Endothelial cell (in vitro differentiated cells): ENCODE measurements around the gene PTPN14. TPM values are rescaled to one million over a fixed set of nuclear protein-coding genes. Genes with fewer than 3 reads are reported as not detected.

Experiments
- DNase-seq: peaks from one replicate; pipeline ENCODE4 v3.0.0; 2021; ENCODE audit warnings: low spot score
- H3K27ac Mint-ChIP-seq: one replicate; pipeline ENCODE4 v1.8.0; 2021; ENCODE audit warnings: mixed read lengths, inconsistent platforms; ENCODE audit not compliant: unreplicated experiment
- H3K27me3 Mint-ChIP-seq: one replicate; pipeline ENCODE4 v1.8.0; 2021; ENCODE audit warnings: mild to moderate bottlenecking, moderate library complexity, mixed read lengths, inconsistent platforms; ENCODE audit not compliant: unreplicated experiment
- H3K36me3 Mint-ChIP-seq: one replicate; pipeline ENCODE4 v1.8.0; 2021; ENCODE audit warnings: mild to moderate bottlenecking, low read depth, mixed read lengths, inconsistent platforms; ENCODE audit not compliant: unreplicated experiment
- H3K4me1 Mint-ChIP-seq: one replicate; pipeline ENCODE4 v1.8.0; 2021; ENCODE audit warnings: mild to moderate bottlenecking, mixed read lengths, inconsistent platforms; ENCODE audit not compliant: unreplicated experiment
- H3K4me3 Mint-ChIP-seq: one replicate; pipeline ENCODE4 v1.8.0; 2021; ENCODE audit warnings: mild to moderate bottlenecking, mixed read lengths, inconsistent platforms; ENCODE audit not compliant: unreplicated experiment
- H3K9me3 Mint-ChIP-seq: one replicate; pipeline ENCODE4 v1.8.0; 2021; ENCODE audit warnings: mixed read lengths, inconsistent platforms; ENCODE audit not compliant: unreplicated experiment
- CTCF ChIP-seq: fragments of 200-600 bp; sonication (generic); IDR thresholded peaks from one replicate; pipeline ENCODE4 v1.5.0; 2021; ENCODE audit warnings: antibody characterized with exemption; ENCODE audit not compliant: unreplicated experiment
- total RNA-seq: library from RNA; stranded (reverse); fragmentation: NEBNext Ultra II Directional; extraction: Animal tissue kit (Norgen Biotek cat#: 25700); gene quantifications from one replicate; pipeline ENCODE4 v1.2.1, GENCODE V29; 2021; ENCODE audit not compliant: unreplicated experiment

PTPN14 gene
- total RNA-seq, 1 donor from 2014 or later = 46.3 TPM

GRCh38 chr1:214432245-214432644 is 119.2 kb downstream of the PTPN14 start:
- Mint-ChIP-seq H3K4me1 (peaks cover 25% of the 10 kb centered on the region), H3K36me3 (no peaks in the 10 kb centered on the region), H3K27me3 (no peaks in the 10 kb centered on the region), H3K9me3 (no peaks in the 10 kb centered on the region), H3K4me3 (no peak overlapping the region), H3K27ac (no peak overlapping the region)
- no peak for TF ChIP-seq CTCF
- no peak for DNase-seq

GRCh38 chr1:214429951-214430770 is 121.2 kb downstream of the PTPN14 start:
- TF ChIP-seq CTCF = no peak
- H3K4me3 Mint-ChIP-seq = no peak overlapping the region
- H3K4me1 Mint-ChIP-seq = peaks cover 25% of the 10 kb centered on the region
- no peaks in the 10 kb centered on the region for H3K36me3 Mint-ChIP-seq
- H3K27ac Mint-ChIP-seq = no peak overlapping the region
- no peak for DNase-seq
- no peaks in the 10 kb centered on the region for H3K9me3 Mint-ChIP-seq
- no peaks in the 10 kb centered on the region for H3K27me3 Mint-ChIP-seq

- no peak overlapping the region for H3K4me3 Mint-ChIP-seq
- no peak for TF ChIP-seq CTCF
- no peaks in the 10 kb centered on the region for H3K27me3 Mint-ChIP-seq
- no peak for DNase-seq
- H3K4me1 Mint-ChIP-seq = peaks cover 34% of the 10 kb centered on the region
- no peaks in the 10 kb centered on the region for H3K36me3 Mint-ChIP-seq
- H3K27ac Mint-ChIP-seq = peak overlapping the region; percentile 76
- no peaks in the 10 kb centered on the region for H3K9me3 Mint-ChIP-seq
Observed at GRCh38 chr1:214427871-214428277, 123.5 kb downstream of the PTPN14 start.

- Mint-ChIP-seq H3K27me3 (no peaks in the 10 kb centered on the region), H3K4me3 (no peak overlapping the region), H3K27ac (no peak overlapping the region), H3K36me3 (peaks cover 8% of the 10 kb centered on the region), H3K9me3 (no peaks in the 10 kb centered on the region), H3K4me1 (peaks cover 44% of the 10 kb centered on the region)
- no peak for DNase-seq
- TF ChIP-seq CTCF = no peak
Observed at GRCh38 chr1:214426426-214426812, 125.0 kb downstream of the PTPN14 start.

- no peak for TF ChIP-seq CTCF
- DNase-seq = no peak
- H3K36me3 Mint-ChIP-seq = peaks cover 8% of the 10 kb centered on the region
- H3K4me3 Mint-ChIP-seq = no peak overlapping the region
- no peak overlapping the region for H3K27ac Mint-ChIP-seq
- peaks cover 39% of the 10 kb centered on the region for H3K4me1 Mint-ChIP-seq
- no peaks in the 10 kb centered on the region for H3K9me3 Mint-ChIP-seq
- peaks cover 1% of the 10 kb centered on the region for H3K27me3 Mint-ChIP-seq
Observed at GRCh38 chr1:214425716-214426425, 125.5 kb downstream of the PTPN14 start.
